SK-N-SH (cell line): ENCODE data around the gene RCAN1.

Experiments used
- CHD2 ChIP-seq: fragments of 150-350 bp; IDR thresholded peaks from 2 replicates; pipeline ENCODE4 v1.6.1; 2018; ENCODE audit warnings: low read length; ENCODE audit not compliant: partially characterized antibody
- CTCF ChIP-seq: fragments of 200-600 bp; sonication (generic); IDR thresholded peaks from 2 replicates; pipeline ENCODE4 v1.6.1; 2017; ENCODE audit warnings: antibody characterized with exemption, mild to moderate bottlenecking, moderate library complexity
- EP300 ChIP-seq, 2 experiments: IDR thresholded peaks; 2 replicates each; pipeline versions ENCODE4 v1.4.0 to v1.6.1; 2012; ENCODE audit warnings: borderline replicate concordance in 1 of 2, low read depth in 1 of 2, low read length in 1 of 2
- EZH2phosphoT487 ChIP-seq: fragments of 200-600 bp; sonication (generic); IDR thresholded peaks from 2 replicates; pipeline ENCODE4 v1.6.1; 2017; ENCODE audit warnings: low read depth, mixed run types, mild to moderate bottlenecking, antibody characterized with exemption, moderate library complexity, borderline replicate concordance
- FOXM1 ChIP-seq: IDR thresholded peaks from 2 replicates; pipeline ENCODE4 v1.4.0; 2012; ENCODE audit warnings: low read depth, mild to moderate bottlenecking
- JUND ChIP-seq: IDR thresholded peaks from 2 replicates; pipeline ENCODE4 v1.4.0; 2012
- MXI1 ChIP-seq: IDR thresholded peaks from 2 replicates; pipeline ENCODE4 v1.6.1; 2012; ENCODE audit warnings: mild to moderate bottlenecking, low read depth, low read length, improper control_type of control experiment
- POLR2AphosphoS5 ChIP-seq: IDR thresholded peaks from 2 replicates; pipeline ENCODE4 v1.6.1; 2012; ENCODE audit warnings: low read depth, low read length
- RAD21 ChIP-seq: IDR thresholded peaks from 2 replicates; pipeline ENCODE4 v1.6.1; 2012; ENCODE audit warnings: mild to moderate bottlenecking, low read length
- RXRA ChIP-seq: IDR thresholded peaks from 2 replicates; pipeline ENCODE4 v1.4.0; 2012; ENCODE audit warnings: low read depth, mild to moderate bottlenecking, borderline replicate concordance
- SMC3 ChIP-seq: IDR thresholded peaks from 2 replicates; pipeline ENCODE4 v1.6.1; 2012; ENCODE audit warnings: low read depth, low read length, improper control_type of control experiment
- TAF1 ChIP-seq: IDR thresholded peaks from 2 replicates; pipeline ENCODE4 v1.6.1; 2012; ENCODE audit warnings: low read depth, mild to moderate bottlenecking, low read length, moderate library complexity, borderline replicate concordance
- TEAD4 ChIP-seq: IDR thresholded peaks from 2 replicates; pipeline ENCODE4 v1.4.0; 2012; ENCODE audit warnings: mild to moderate bottlenecking, borderline replicate concordance; ENCODE audit not compliant: insufficient read depth
- YY1 ChIP-seq: IDR thresholded peaks from 2 replicates; pipeline ENCODE4 v1.4.0; 2012; ENCODE audit warnings: low read depth, mild to moderate bottlenecking

GRCh38 chr21:34661848-34662247, 46.9 kb upstream of the RCAN1 start:
- TF ChIP-seq CTCF (no peak), MXI1 (no peak), JUND (no peak), CHD2 (no peak), POLR2AphosphoS5 (no peak), SMC3 (no peak), EP300 (IDR thresholded peaks at IDR 0.05; ENCODE audit: borderline replicate concordance in 1 of 2, low read depth in 1 of 2, low read length in 1 of 2) (no peak), TAF1 (no peak), FOXM1 (no peak), YY1 (no peak), TEAD4 (no peak), RAD21 (no peak), RXRA (no peak), EZH2phosphoT487 (no peak)
